Muscle of leg (tissue), 11 donors: ENCODE data around the gene KMT5B. TPM values are rescaled to one million over a fixed set of nuclear protein-coding genes. Genes with fewer than 3 reads are reported as not detected.
A peak's percentile ranks its signal among the peaks of the same experiment; 100 is the strongest.

Source experiments
- DNase-seq: peaks from one replicate; pipeline ENCODE4 v3.0.0; 2013
- H3K27ac ChIP-seq: one replicate; pipeline ENCODE4 v1.5.1; 2013; ENCODE audit warnings: mild to moderate bottlenecking, low read length, control low read depth
- H3K27me3 ChIP-seq: one replicate; pipeline ENCODE4 v1.6.1; 2013; ENCODE audit warnings: low read length; ENCODE audit not compliant: control insufficient read depth, insufficient read depth
- H3K36me3 ChIP-seq: one replicate; pipeline ENCODE4 v1.6.1; 2013; ENCODE audit warnings: low read length; ENCODE audit not compliant: control insufficient read depth, insufficient read depth
- H3K4me1 ChIP-seq: one replicate; pipeline ENCODE4 v1.6.1; 2013; ENCODE audit warnings: low read length; ENCODE audit not compliant: control insufficient read depth, insufficient read depth
- H3K4me3 ChIP-seq: one replicate; pipeline ENCODE4 v1.5.1; 2013; ENCODE audit warnings: low read length, control low read depth
- H3K9me3 ChIP-seq: replicated peaks from 2 replicates; pipeline ENCODE4 v1.6.1; 2013; ENCODE audit warnings: low read depth, low read length; ENCODE audit not compliant: control insufficient read depth
- WGBS: methylation state at CpG from one replicate; pipeline ENCODE4 v1.1.5; 2013; ENCODE audit warnings: missing lambda C conversion rate; ENCODE audit not compliant: insufficient coverage; 5-methylcytosine and 5-hydroxymethylcytosine counted together
- polyA plus RNA-seq, 8 donors: library from polyadenylated mRNA; unstranded; fragments of 120-200 nt; gene quantifications; one replicate each; pipeline versions ENCODE4 v1.2.1 to v1.2.3, GENCODE V29; 2013; ENCODE audit warnings: inconsistent platforms in 1 of 8, low replicate concordance in 1 of 8; ENCODE audit not compliant: insufficient read length in 8 of 8, insufficient read depth in 1 of 8
- total RNA-seq: library from RNA; stranded (reverse); fragments of 120-200 nt; gene quantifications from one replicate; pipeline ENCODE4 v1.2.4, GENCODE V29; 2013

KMT5B gene
- total and polyA plus RNA-seq, 9 donors = 29.6 to 42.5 (median 39.6) TPM

GRCh38 chr11:68221406-68221805, 8.3 kb upstream of the KMT5B start:
- DNase-seq = no peak
- Histone ChIP-seq H3K4me1 (peaks cover 7% of the 10 kb centered on the region), H3K36me3 (no peaks in the 10 kb centered on the region), H3K4me3 (no peak overlapping the region), H3K27ac (no peak overlapping the region), H3K27me3 (peaks cover 6% of the 10 kb centered on the region), H3K9me3 (peaks cover 2% of the 10 kb centered on the region)
- 91% methylated on average over 1 of the region's 5 CpGs for WGBS

GRCh38 chr11:68216171-68216938, 3.3 kb upstream of the KMT5B start:
- H3K27me3 ChIP-seq = peaks cover 3% of the 10 kb centered on the region
- peak; percentile 48 for DNase-seq
- H3K27ac ChIP-seq = peak overlapping the region; percentile 80
- 66% methylated on average over 21 of the region's 22 CpGs for WGBS
- H3K9me3 ChIP-seq = no peaks in the 10 kb centered on the region
- peaks cover 34% of the 10 kb centered on the region for H3K4me1 ChIP-seq
- H3K4me3 ChIP-seq = no peak overlapping the region
- no peaks in the 10 kb centered on the region for H3K36me3 ChIP-seq

DNA sequence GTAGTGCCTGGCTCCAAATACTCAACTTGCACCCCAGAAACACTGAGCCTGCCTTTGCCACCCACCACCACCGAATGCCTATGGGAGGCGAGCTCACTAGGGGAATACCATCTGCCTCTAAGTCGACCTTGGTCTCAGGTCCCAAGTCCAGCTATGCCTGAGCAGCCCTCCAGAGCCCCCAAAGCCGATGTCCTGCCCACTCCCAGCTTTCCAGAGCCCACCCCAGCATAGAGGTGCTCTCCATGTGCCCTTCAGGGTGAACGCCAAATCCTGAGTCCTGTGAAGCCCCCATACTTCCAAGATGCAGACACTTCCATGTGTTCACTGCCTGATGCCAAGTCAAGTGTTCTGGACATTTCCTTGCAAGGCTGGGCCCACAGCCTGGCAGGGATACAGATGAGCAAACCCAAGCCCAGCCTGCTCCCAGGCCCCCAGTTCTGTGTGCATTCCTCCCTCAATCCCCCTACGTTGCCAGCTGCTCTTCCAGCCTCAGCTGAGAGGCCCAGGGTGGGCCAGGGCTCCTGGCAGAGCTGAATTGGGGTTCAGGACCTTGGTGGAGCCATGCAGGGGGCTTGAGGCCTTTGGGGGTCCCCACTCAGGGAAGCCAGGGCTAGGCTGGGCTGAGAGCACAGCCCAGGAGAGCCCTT, 2.6 kb upstream of the KMT5B start:
- H3K9me3 ChIP-seq = no peaks in the 10 kb centered on the region
- H3K4me3 ChIP-seq = no peak overlapping the region
- H3K4me1 ChIP-seq = peaks cover 38% of the 10 kb centered on the region
- H3K27ac ChIP-seq = peak overlapping the region; percentile 80
- no peak for DNase-seq
- H3K27me3 ChIP-seq = peaks cover 3% of the 10 kb centered on the region
- WGBS = 82% methylated on average over 5 of the region's 6 CpGs
- no peaks in the 10 kb centered on the region for H3K36me3 ChIP-seq

DNA sequence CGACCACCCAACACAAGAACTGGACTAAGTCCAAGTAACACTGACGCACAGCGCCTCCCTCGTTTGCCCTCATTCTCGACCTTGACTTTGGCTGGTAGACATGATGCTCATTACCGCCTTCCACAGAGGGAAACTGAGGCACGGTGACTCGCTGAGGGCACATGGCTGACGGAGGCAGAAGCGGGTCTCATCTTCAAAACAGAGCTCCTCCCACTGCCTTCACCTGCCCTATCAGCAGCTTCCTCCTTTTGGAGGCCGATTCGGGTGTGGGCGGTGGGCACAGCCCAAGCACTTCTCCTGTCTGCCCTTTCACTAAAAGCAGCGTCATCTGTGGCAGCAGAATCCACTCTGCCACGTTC, 2.0 kb upstream of the KMT5B start:
- Histone ChIP-seq H3K4me3 (no peak overlapping the region), H3K4me1 (peaks cover 38% of the 10 kb centered on the region), H3K36me3 (no peaks in the 10 kb centered on the region), H3K27ac (no peak overlapping the region), H3K27me3 (peaks cover 3% of the 10 kb centered on the region), H3K9me3 (no peaks in the 10 kb centered on the region)
- 58% methylated on average over 13 of the region's 15 CpGs for WGBS
- DNase-seq = no peak

GRCh38 chr11:68214173-68215086, 1.3 kb upstream of the KMT5B start:
- no peaks in the 10 kb centered on the region for H3K36me3 ChIP-seq
- peak overlapping the region; percentile 88 for H3K27ac ChIP-seq
- 20% methylated on average over 46 of the region's 58 CpGs for WGBS
- peak overlapping the region; percentile 88 for H3K4me3 ChIP-seq
- no peak for DNase-seq
- peaks cover 3% of the 10 kb centered on the region for H3K27me3 ChIP-seq
- peaks cover 39% of the 10 kb centered on the region for H3K4me1 ChIP-seq
- no peaks in the 10 kb centered on the region for H3K9me3 ChIP-seq

GRCh38 chr11:68213555-68214172, 568 bp upstream of the KMT5B start:
- peak; percentile 99 for DNase-seq
- Histone ChIP-seq H3K4me3 (peak overlapping the region; percentile 88), H3K4me1 (peaks cover 44% of the 10 kb centered on the region), H3K27me3 (peaks cover 3% of the 10 kb centered on the region), H3K9me3 (no peaks in the 10 kb centered on the region), H3K36me3 (no peaks in the 10 kb centered on the region), H3K27ac (peak overlapping the region; percentile 88)
- WGBS = under 1% methylated on average over 81 of the region's 90 CpGs

DNA sequence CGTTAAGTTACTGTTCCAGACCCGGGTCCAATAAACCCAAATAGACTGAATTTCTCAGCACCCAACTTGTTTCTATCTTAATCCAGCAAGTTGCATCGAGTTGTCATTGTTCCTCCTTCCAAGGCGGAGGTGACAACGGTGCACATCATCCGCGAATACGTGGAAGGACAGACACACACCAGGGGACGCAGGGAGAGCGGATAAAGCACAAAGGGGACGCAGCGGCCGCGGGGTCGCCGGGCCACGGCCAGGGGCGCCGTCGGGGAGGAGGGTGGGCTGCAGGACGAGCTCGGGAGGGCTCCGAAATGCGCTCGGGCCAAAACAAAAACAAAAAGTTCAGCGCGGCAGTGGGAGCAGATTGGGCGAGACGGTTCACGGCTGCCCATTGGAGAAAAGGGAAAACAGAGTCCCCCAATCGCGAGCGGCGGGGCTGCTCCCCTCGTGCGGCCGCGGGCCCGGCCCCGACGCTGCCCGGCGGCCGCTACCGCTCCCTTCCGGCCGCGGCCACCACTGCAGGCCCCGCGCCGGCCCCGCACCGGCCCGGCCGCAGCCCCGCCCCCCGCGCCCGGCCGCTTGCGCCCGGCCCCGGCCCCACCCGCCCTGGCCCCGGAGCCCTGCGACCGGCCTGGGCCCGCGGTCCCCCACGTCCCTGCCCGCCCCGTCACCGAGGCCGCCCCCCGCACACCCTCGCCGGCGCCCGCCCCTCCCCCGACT, 518 bp downstream of the KMT5B start:
- DNase-seq = peak; percentile 91
- peak overlapping the region; percentile 62 for H3K27ac ChIP-seq
- H3K27me3 ChIP-seq = peaks cover 3% of the 10 kb centered on the region
- H3K4me1 ChIP-seq = peaks cover 45% of the 10 kb centered on the region
- H3K36me3 ChIP-seq = no peaks in the 10 kb centered on the region
- no peaks in the 10 kb centered on the region for H3K9me3 ChIP-seq
- under 1% methylated on average over 75 of the region's 80 CpGs for WGBS
- peak overlapping the region; percentile 73 for H3K4me3 ChIP-seq

DNA sequence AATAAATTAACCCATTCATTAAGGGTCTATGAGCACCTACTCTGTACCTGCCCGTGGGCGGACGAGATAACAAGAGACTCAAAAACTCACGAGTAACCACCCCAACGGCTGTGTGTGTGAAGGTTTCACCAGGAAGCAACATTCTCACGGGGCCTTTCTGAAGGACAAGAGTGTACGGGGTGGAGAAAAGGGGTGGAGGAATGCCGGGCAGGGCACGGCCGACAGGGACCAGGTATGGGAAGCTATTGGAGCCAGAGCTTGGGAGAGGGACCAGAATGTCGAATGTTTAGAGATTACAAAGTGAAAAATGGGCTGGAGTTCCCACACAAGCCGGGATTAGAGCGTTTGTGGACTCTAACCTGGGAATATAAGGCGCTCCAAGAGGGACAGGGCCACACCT, 1.6 kb downstream of the KMT5B start:
- H3K4me3 ChIP-seq = peak overlapping the region; percentile 73
- 12% methylated on average over 7 of the region's 14 CpGs for WGBS
- no peak for DNase-seq
- H3K36me3 ChIP-seq = no peaks in the 10 kb centered on the region
- no peaks in the 10 kb centered on the region for H3K9me3 ChIP-seq
- no peak overlapping the region for H3K27ac ChIP-seq
- H3K4me1 ChIP-seq = peaks cover 40% of the 10 kb centered on the region
- peaks cover 3% of the 10 kb centered on the region for H3K27me3 ChIP-seq

- Histone ChIP-seq H3K27ac (no peak overlapping the region), H3K4me1 (peaks cover 12% of the 10 kb centered on the region), H3K27me3 (no peaks in the 10 kb centered on the region), H3K36me3 (no peaks in the 10 kb centered on the region), H3K9me3 (no peaks in the 10 kb centered on the region), H3K4me3 (no peak overlapping the region)
- DNase-seq = peak; percentile 71
- 63% methylated on average over 2 of the region's 5 CpGs for WGBS
Observed at GRCh38 chr11:68206211-68206610, 6.9 kb downstream of the KMT5B start.
